ENCODE results near the gene PNPLA6. TPM values are rescaled to one million over a fixed set of nuclear protein-coding genes. Genes with fewer than 3 reads are reported as not detected.
A peak's percentile ranks its signal among the peaks of the same experiment; 100 is the strongest.

Gene PNPLA6
- total and polyA plus RNA-seq, 10 of the 15 experiments (the other 5 are each of a cell fraction or from before 2014, with no cell fraction given), result 0.95 to 105 (median 40.0) TPM

- Histone ChIP-seq H2AFZ (ENCODE audit: control insufficient read depth, low read depth, low read length) (no peak overlapping the region), H3K27me3 (replicated peaks in 1 of 2; ENCODE audit: control insufficient read depth in 2 of 2, insufficient read depth in 2 of 2, low read length in 1 of 2) (no peaks in the 10 kb centered on the region), H3K27ac (ENCODE audit: control insufficient read depth, insufficient read depth) (no peak overlapping the region), H4K20me1 (ENCODE audit: control insufficient read depth, insufficient read depth) (no peaks in the 10 kb centered on the region), H3K9me3 (replicated peaks; ENCODE audit: control insufficient read depth, insufficient read depth, low read length) (no peaks in the 10 kb centered on the region), H3K36me3 (ENCODE audit: control insufficient read depth in 2 of 2, insufficient read depth in 2 of 2, low read length in 1 of 2) (no peaks in the 10 kb centered on the region), H3K79me2 (ENCODE audit: control insufficient read depth, insufficient read depth, low read length) (no peaks in the 10 kb centered on the region), H3K4me1 (ENCODE audit: control insufficient read depth, insufficient read depth, low read length) (no peaks in the 10 kb centered on the region), H3K9ac (ENCODE audit: control insufficient read depth, insufficient read depth, low read length) (no peak overlapping the region), H3K4me2 (ENCODE audit: control insufficient read depth, insufficient read depth) (no peak overlapping the region), H3K4me3 (no peak overlapping the region)
- ChIA-PET POLR2A (no interaction called here), CTCF (no interaction called here), SMC1A (ENCODE audit: uncharacterized antibody, unreplicated experiment) (interaction anchor here (1.0 kb wide), 1 partner anchor 229 kb away, joined by 4 read pairs; no protein-coding TSS in a partner anchor), RAD21 (ENCODE audit: unreplicated experiment) (interaction anchor here (0.7 kb wide), 1 partner anchor 124 kb away, joined by 3 read pairs; no protein-coding TSS in a partner anchor)
- in situ Hi-C loops (cut with MboI) (no loop called here), intact Hi-C loops (cut with micrococcal nuclease; ENCODE audit: unreplicated experiment) (no loop called here)
- ATAC-seq (no peak), DNase-seq (ENCODE audit: low read depth, low spot score) (no peak), FAIRE-seq (no peak)
- TF ChIP-seq ELK1 (IDR thresholded peaks at IDR 0.05; ENCODE audit: low read depth, low read length) (no peak), RAD21 (IDR thresholded peaks at IDR 0.05; ENCODE audit: insufficient read depth, low read depth, low read length) (no peak), YBX1 (IDR thresholded peaks at IDR 0.05) (no peak), MTA3 (IDR thresholded peaks at IDR 0.05; ENCODE audit: borderline replicate concordance, low read length) (no peak), JUND (IDR thresholded peaks at IDR 0.05; ENCODE audit: low read depth, low read length) (no peak), NFXL1 (IDR thresholded peaks at IDR 0.05; ENCODE audit: borderline replicate concordance) (no peak)
- no TSS peak for BruUV-seq (replicated peaks)
- 62% methylated on average over 5 of the region's 5 CpGs for WGBS (ENCODE audit: insufficient coverage, insufficient replicate concordance, low lambda C conversion rate, missing lambda C conversion rate)
These were observed 35.2 kb downstream of the PNPLA6 start for GRCh38 chr19:7570761-7571160.

- RAD21 ChIA-PET (ENCODE audit: unreplicated experiment), result no interaction called here
- H3K4me3 ChIP-seq, result no peak overlapping the region
- H3K9ac ChIP-seq (ENCODE audit: control insufficient read depth, insufficient read depth, low read length), result no peak overlapping the region
- CTCF ChIA-PET, result interaction anchor here (1.3 kb wide), 1 partner anchor 22 kb away, joined by 3 read pairs; no protein-coding TSS in a partner anchor
- no peak for FAIRE-seq
- H3K79me2 ChIP-seq (ENCODE audit: control insufficient read depth, insufficient read depth, low read length), result no peaks in the 10 kb centered on the region
- no peaks in the 10 kb centered on the region for H3K27me3 ChIP-seq (replicated peaks in 1 of 2; ENCODE audit: control insufficient read depth in 2 of 2, insufficient read depth in 2 of 2, low read length in 1 of 2)
- intact Hi-C loops (cut with micrococcal nuclease; ENCODE audit: unreplicated experiment), result no loop called here
- H3K4me1 ChIP-seq (ENCODE audit: control insufficient read depth, insufficient read depth, low read length), result no peaks in the 10 kb centered on the region
- DNase-seq (ENCODE audit: low read depth, low spot score), result no peak
- no peak overlapping the region for H3K27ac ChIP-seq (ENCODE audit: control insufficient read depth, insufficient read depth)
- POLR2A ChIA-PET, result no interaction called here
- no peaks in the 10 kb centered on the region for H4K20me1 ChIP-seq (ENCODE audit: control insufficient read depth, insufficient read depth)
- in situ Hi-C loops (cut with MboI), result no loop called here
- no peaks in the 10 kb centered on the region for H3K36me3 ChIP-seq (ENCODE audit: control insufficient read depth in 2 of 2, insufficient read depth in 2 of 2, low read length in 1 of 2)
- 45% methylated on average over 9 of the region's 9 CpGs for WGBS (ENCODE audit: insufficient coverage, insufficient replicate concordance, low lambda C conversion rate, missing lambda C conversion rate)
- H2AFZ ChIP-seq (ENCODE audit: control insufficient read depth, low read depth, low read length), result no peak overlapping the region
- H3K9me3 ChIP-seq (replicated peaks; ENCODE audit: control insufficient read depth, insufficient read depth, low read length), result no peaks in the 10 kb centered on the region
- no peak overlapping the region for H3K4me2 ChIP-seq (ENCODE audit: control insufficient read depth, insufficient read depth)
- SMC1A ChIA-PET (ENCODE audit: uncharacterized antibody, unreplicated experiment), result no interaction called here
- peak; percentile 71 for ATAC-seq
- BruUV-seq (replicated peaks), result no TSS peak
- TF ChIP-seq NR2C1 (IDR thresholded peaks at IDR 0.05), result no peak
- no peak for TF ChIP-seq NFXL1 (IDR thresholded peaks at IDR 0.05; ENCODE audit: borderline replicate concordance)
- TF ChIP-seq BCL3 (IDR thresholded peaks at IDR 0.05; ENCODE audit: borderline replicate concordance, insufficient read depth, low read depth, low read length, poor library complexity, severe bottlenecking), result peak; percentile 51
- TF ChIP-seq PKNOX1 (IDR thresholded peaks at IDR 0.05), result no peak
- no peak for TF ChIP-seq POLR2A (IDR thresholded peaks at IDR 0.05; ENCODE audit: low read depth, low read length)
- no peak for TF ChIP-seq FOXM1 (IDR thresholded peaks at IDR 0.05; ENCODE audit: low read depth, low read length)
These were observed 40.0 kb downstream of the PNPLA6 start for GRCh38 chr19:7575434-7576040.

Measured in GM12878 (cell line).